DND-41 (cell line): ENCODE measurements around the gene MOB4.

Experiments used
- CTCF ChIP-seq: IDR thresholded peaks from 2 replicates; pipeline ENCODE4 v1.5.1; 2012; ENCODE audit warnings: borderline replicate concordance, low read length, moderate library complexity, mild to moderate bottlenecking; ENCODE audit not compliant: poor library complexity, severe bottlenecking; ENCODE audit errors: extremely low read depth
- EZH2 ChIP-seq: IDR thresholded peaks from 3 replicates; pipeline ENCODE4 v1.6.1; 2012; ENCODE audit warnings: borderline replicate concordance, low read depth, mild to moderate bottlenecking, moderate library complexity, low read length, inconsistent platforms; ENCODE audit not compliant: severe bottlenecking

- no peak for TF ChIP-seq CTCF
- no peak for TF ChIP-seq EZH2
These were observed 61.6 kb downstream of the MOB4 start for GRCh38 chr2:197577446-197577845.
